GM13977 (cell line): ENCODE measurements around the gene SGK1.
A peak's percentile ranks its signal among the peaks of the same experiment; 100 is the strongest.
"Not testable (repeated sequence)": the region's sequence is repeated elsewhere in the genome, so short reads cannot be mapped to it uniquely, and the experiment has no call there.

Experiments used
- DNase-seq: peaks from one replicate; pipeline ENCODE4 v3.0.0; 2012; ENCODE audit warnings: low spot score
- in situ Hi-C: fragments of 300-500 bp; cut with MboI; formaldehyde crosslinking; loops from one replicate; pipeline ENCODE4 v1.12.0; 2022; ENCODE audit warnings: low sequenced_read_pairs, low pct_unique_long_range_greater_than_20kb, mixed read lengths, inconsistent platforms; ENCODE audit not compliant: unreplicated experiment
- TF ChIP-seq, protein P1 (sequence below): IDR thresholded peaks from 2 replicates; pipeline ENCODE4 v1.5.1; 2012; ENCODE audit warnings: mild to moderate bottlenecking, control low read depth; ENCODE audit not compliant: insufficient read depth; ENCODE audit errors: extremely low read depth, missing control alignments

Gene SGK1

DNA sequence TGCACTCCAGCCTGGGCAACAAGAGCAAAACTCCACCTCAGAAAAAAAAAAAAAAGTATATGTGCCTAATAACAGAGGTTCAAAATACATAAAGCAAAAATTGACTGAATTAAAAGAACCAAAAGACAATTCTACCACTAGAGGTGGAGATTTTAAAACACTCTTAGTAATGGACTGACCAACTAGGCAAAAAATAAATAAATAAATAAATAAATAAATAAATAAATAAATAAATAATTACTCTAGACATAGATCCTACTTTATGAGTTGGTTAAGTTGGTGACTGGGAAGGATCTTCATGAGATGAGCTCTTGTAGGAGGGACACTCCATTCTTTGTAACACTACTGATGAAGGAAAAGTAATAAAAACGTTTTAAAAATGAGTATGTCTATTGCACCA is 113.9 kb downstream of the SGK1 start:
- TF ChIP-seq, protein P1, sequence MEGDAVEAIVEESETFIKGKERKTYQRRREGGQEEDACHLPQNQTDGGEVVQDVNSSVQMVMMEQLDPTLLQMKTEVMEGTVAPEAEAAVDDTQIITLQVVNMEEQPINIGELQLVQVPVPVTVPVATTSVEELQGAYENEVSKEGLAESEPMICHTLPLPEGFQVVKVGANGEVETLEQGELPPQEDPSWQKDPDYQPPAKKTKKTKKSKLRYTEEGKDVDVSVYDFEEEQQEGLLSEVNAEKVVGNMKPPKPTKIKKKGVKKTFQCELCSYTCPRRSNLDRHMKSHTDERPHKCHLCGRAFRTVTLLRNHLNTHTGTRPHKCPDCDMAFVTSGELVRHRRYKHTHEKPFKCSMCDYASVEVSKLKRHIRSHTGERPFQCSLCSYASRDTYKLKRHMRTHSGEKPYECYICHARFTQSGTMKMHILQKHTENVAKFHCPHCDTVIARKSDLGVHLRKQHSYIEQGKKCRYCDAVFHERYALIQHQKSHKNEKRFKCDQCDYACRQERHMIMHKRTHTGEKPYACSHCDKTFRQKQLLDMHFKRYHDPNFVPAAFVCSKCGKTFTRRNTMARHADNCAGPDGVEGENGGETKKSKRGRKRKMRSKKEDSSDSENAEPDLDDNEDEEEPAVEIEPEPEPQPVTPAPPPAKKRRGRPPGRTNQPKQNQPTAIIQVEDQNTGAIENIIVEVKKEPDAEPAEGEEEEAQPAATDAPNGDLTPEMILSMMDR = no peak
- DNase-seq = no peak
- in situ Hi-C loops = no loop called here

DNA sequence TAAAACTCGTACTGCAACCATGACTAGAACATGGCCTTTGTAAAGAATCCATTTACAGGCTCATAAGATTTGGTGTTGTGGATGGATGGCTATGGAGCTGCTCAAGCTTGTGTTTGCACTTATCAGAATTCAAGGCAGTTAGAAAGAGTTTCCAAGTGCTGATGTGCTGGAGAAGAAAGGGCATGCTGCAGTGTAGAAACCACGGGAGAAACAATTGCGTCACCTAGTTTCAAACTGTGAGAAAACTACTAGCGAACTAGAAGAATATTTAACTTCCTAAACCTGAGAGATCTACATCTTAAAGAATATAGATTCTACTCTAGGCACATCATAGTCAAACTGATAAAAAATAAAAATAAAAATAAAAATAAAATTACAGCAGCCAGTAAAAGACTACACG is 116.2 kb downstream of the SGK1 start:
- TF ChIP-seq, protein P1 = no peak
- no peak for DNase-seq
- in situ Hi-C loops = no loop called here

DNA sequence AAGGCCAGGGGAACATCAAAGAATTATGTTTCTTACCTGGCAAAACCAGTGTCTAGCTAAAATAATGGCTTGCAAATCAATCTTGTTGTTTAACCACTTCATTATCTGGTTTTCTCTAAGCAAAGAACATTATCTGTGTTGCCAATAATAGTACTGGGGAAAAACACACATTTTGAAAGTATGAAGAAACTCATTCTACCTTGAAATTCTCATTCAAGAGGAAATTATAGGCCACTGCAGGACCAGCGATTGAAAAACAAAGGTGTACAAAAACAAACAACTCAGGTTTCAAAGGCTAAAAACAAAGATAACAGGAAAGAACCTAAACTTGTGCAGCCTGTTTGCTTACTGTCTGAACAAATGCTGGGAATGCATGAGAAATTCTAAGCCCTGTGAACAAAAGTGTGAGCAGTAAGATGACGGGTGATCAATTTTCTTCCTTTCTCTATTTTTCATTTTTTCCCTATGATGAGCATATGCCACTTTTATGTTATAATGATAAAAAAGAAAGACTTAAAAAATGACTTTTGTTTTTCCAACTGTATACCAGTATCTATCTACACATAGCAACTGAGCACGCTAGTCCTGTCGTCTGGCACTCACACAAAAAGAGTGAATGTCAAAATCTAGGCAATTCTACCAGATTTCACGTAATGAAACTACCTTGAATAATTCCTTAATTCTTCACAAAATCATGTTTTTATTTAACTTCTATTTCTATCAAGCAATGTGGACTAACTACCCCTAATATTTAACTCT is 117.9 kb downstream of the SGK1 start:
- in situ Hi-C loops = no loop called here
- DNase-seq = peak; percentile 42
- TF ChIP-seq, protein P1 = no peak

DNA sequence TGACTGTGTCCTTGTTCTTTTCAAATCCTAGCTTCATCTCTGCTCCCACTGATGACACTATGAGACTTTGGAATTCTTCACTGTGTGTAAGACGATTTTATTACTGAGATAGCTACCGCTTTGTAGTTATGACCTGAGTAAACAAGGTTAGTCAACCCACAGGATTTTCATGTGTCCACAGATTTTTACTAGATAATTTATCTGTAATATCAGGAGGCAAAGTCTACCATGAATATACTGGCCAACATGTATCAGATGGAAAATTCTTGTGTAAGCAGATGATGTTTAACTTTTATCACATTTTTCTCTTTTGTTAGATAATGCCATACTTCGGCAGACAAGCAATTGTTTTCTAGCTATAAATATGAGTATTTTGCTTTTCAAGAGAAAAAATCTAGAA is 119.8 kb downstream of the SGK1 start:
- in situ Hi-C loops = no loop called here
- TF ChIP-seq, protein P1 = no peak
- no peak for DNase-seq

DNA sequence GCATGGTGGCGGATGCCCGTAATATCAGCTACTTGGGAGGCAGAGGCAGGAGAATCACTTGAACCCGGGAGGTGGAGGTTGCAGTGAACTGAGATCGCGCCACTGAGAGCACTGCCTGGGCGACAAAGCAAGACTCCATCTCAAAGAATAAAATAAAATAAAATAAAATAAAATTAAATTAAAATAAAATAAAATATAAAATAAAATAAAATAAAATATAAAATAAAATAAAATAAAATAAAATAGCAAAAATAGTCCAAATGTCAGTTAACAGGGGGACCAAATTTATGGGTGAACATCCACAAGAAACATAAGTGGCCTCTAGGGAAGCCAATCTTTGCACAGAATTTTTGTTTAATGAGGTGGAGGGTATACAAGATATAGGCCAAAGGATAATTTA is 120.2 kb downstream of the SGK1 start:
- DNase-seq, in situ Hi-C loops: not testable (repeated sequence)

DNA sequence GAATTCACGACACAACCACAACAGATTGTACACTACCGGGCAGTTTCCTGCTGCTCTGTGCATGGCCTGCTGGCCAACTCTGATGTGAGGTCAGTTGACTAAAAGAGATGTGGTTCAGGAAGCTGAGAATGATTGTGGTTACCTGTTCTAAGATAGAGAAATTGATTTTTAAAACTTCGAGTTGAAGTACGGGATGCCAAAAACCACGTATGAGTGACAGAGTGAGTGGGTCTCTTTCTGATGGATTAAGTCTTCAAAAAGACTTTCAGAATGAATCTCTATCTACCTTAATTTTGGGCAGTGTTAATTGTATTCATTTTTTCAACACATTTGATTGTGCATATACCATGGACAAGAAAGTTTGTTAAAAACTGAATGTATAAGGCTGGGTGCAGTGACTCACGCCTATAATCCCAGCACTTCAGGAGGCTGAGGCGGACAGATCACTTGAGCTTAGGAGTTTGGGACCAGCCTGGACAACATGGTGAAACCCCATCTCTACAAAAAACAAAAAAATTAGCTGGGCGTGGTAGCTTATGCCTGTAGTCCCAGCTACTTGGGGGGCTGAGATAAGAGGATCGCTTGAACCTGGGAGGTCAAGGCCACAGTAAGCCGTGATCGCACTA is 121.2 kb downstream of the SGK1 start:
- in situ Hi-C loops = no loop called here
- peak; percentile 26 for DNase-seq
- TF ChIP-seq, protein P1 = no peak

DNA sequence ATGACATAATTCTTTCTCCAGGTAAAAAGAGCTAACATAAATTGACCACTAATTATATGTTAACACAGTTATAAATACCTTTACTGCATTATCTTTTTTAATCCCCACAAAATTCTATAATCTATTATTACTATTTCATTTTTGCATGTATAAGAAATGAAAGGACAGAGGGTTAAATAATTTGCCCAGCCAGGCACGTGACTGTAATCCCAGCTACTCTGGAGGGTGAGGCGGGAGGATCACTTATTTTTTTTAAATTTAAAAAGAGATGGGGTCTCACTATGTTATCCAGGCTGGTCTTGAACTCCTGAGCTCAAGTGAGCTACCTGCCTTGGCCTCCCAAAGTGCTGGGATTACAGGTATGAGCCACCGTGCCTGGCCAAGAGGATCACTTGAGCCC is 121.9 kb downstream of the SGK1 start:
- no peak for DNase-seq
- in situ Hi-C loops = no loop called here
- TF ChIP-seq, protein P1 = no peak
